ENCODE data around the gene CMIP. TPM values are rescaled to one million over a fixed set of nuclear protein-coding genes. Genes with fewer than 3 reads are reported as not detected.
"Not testable (repeated sequence)": the region's sequence is repeated elsewhere in the genome, so short reads cannot be mapped to it uniquely, and the experiment has no call there.

CMIP gene
- total RNA-seq, 1 experiment from 2014 or later = 1.4 TPM

GRCh38 chr16:81577272-81577671, 132.7 kb downstream of the CMIP start:
- not testable (repeated sequence) for H3K27me3 ChIP-seq, DNase-seq, H3K4me3 ChIP-seq, H3K36me3 ChIP-seq, H3K9me3 ChIP-seq

GRCh38 chr16:81578076-81578475, 133.5 kb downstream of the CMIP start:
- H3K4me3 ChIP-seq = no peak overlapping the region
- H3K36me3 ChIP-seq = no peaks in the 10 kb centered on the region
- H3K9me3 ChIP-seq = no peaks in the 10 kb centered on the region
- no peak for DNase-seq
- no peaks in the 10 kb centered on the region for H3K27me3 ChIP-seq

- no peak overlapping the region for H3K4me3 ChIP-seq
- no peak for DNase-seq
- H3K36me3 ChIP-seq = no peaks in the 10 kb centered on the region
- no peaks in the 10 kb centered on the region for H3K9me3 ChIP-seq
- H3K27me3 ChIP-seq = no peaks in the 10 kb centered on the region
Observed at GRCh38 chr16:81578636-81579413, 134.2 kb downstream of the CMIP start.

GRCh38 chr16:81581107-81581506, 136.5 kb downstream of the CMIP start:
- peaks cover 5% of the 10 kb centered on the region for H3K36me3 ChIP-seq
- no peaks in the 10 kb centered on the region for H3K9me3 ChIP-seq
- H3K27me3 ChIP-seq = no peaks in the 10 kb centered on the region
- no peak overlapping the region for H3K4me3 ChIP-seq
- no peak for DNase-seq

DNA sequence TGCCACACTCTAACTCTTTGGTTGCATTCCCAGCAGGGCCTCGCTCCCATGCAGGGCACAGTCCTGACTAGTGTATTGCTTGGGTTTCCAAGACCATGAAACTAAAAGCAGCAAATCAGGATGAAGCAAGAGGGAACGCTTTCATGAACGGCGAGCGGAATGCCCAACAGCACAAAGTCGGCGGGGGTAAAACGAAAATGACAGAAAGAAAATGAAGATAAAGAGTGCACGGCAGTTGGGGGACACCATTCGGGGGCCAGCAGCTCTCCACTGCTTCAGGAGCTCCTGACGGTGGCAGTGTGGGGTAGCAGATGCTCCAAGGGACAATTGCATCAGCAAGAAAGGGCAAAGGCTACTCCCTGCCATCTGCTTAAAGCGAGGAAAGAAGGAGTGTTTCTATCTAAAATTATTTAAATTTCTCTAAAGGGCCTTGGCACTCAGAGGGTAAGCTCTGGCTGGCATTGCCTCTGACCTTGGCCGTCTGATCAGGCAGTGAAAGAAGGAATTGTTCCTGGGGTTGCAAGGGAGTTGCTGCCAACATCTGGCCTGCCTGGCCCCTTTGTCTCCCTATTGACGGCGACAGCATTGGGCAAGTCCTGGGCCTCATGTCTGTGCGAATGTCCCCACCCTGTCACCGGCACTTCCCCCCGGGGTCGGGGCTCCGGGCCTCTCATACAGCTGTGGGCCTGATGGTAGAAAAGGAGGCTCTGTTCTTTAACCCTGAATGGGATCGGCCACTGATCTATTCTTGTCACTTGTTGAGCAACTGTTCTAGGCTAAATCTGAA, 138.2 kb downstream of the CMIP start:
- DNase-seq = no peak
- H3K27me3 ChIP-seq = no peaks in the 10 kb centered on the region
- H3K9me3 ChIP-seq = no peaks in the 10 kb centered on the region
- no peak overlapping the region for H3K4me3 ChIP-seq
- H3K36me3 ChIP-seq = peaks cover 5% of the 10 kb centered on the region

DNA sequence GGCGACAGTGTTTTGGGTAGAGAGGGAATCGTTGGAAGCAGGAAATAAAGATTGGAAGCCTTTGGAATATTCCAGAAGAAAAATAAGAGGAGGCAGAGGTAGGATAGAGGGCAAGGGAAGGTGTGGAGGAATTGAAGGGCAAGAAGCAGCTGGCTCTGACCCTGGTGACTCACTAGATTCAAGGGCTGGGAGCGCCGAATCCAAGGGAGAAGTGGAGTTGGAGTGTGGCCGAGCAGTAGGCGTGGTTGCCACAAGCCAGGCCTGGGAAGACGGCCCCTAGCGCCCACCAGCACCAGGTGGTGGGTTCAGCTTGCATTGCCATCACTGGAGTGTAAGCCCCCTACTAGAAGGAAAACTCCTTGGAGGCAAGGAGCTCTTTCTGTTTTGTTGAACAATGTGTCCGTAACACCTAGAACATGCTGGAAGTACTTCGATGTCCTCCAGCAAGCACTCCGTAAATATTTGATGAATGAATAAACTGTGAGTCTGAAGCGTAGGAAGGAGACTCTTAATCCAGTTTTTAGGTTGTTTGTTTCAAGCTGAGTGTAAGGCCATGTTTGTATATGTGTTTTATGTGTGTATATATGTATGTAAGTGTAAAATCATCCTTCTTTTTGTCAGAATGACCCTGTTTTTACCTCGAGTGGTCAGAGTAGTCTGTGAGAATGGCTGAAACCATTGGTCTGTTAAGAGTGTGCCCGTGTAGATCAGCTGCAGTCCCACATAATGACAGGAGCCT, 139.5 kb downstream of the CMIP start:
- DNase-seq = peak; percentile 79
- no peaks in the 10 kb centered on the region for H3K9me3 ChIP-seq
- no peaks in the 10 kb centered on the region for H3K27me3 ChIP-seq
- peaks cover 5% of the 10 kb centered on the region for H3K36me3 ChIP-seq
- no peak overlapping the region for H3K4me3 ChIP-seq

DNA sequence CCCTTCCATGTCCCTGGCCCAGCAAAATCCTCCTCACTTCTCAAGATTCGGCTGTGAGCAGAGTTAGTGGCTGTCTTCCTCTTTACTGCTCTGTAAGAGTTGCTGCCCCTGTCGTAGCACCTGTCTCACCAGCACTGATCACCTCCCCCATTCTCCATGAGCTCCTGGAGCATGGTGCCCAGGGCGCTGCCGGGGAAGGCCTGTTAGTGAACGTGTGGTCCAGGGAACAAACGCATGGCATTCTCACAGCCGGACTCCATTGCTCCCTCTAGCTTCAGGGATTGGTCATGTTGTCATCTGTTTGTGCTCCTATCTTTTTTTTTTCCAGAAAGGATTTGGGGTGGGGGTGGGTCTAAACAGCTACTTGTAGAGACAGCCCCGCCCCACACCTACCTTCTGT, 141.2 kb downstream of the CMIP start:
- Histone ChIP-seq H3K27me3 (no peaks in the 10 kb centered on the region), H3K36me3 (peaks cover 5% of the 10 kb centered on the region), H3K9me3 (no peaks in the 10 kb centered on the region), H3K4me3 (no peak overlapping the region)
- no peak for DNase-seq

- peak; percentile 7 for DNase-seq
- peaks cover 5% of the 10 kb centered on the region for H3K36me3 ChIP-seq
Observed at GRCh38 chr16:81586417-81586816, 141.8 kb downstream of the CMIP start.

DNA sequence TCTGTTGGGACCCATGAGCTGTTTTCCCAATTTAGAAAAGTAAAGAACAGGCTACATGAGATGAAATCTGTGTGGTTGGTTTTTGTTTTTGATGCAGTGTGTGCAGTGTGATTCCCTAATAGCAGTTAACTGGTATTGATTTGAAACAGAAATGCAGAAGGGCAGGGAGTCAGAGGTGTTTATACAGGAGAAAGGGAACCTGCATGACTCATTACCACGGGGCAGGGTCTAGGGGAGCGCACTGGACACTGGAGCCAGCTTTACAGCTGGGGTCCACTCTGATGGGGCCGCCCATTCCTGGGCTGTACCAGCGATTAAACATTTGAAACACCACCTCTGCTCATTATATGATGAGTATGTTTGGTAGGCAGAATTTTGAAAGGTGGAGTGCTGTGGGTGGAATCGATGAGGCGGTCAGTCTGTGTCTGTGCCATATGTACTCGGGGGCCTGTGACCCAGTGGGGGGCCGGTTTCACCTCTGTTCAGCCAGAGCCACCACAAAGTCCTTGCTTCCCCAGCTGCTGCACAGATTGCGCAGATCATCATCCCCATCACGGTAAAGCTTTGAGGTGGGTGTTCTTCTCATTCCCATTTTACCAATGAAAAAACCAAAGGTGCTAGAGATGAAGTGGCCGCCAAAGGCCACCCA, 142.5 kb downstream of the CMIP start:
- no peak for DNase-seq
- H3K27me3 ChIP-seq = no peaks in the 10 kb centered on the region

More at GRCh38 chr16:81586417-81586816, 141.8 kb downstream of the CMIP start:
- H3K27me3 ChIP-seq = no peaks in the 10 kb centered on the region
- H3K9me3 ChIP-seq = no peaks in the 10 kb centered on the region
- no peak overlapping the region for H3K4me3 ChIP-seq

DNA sequence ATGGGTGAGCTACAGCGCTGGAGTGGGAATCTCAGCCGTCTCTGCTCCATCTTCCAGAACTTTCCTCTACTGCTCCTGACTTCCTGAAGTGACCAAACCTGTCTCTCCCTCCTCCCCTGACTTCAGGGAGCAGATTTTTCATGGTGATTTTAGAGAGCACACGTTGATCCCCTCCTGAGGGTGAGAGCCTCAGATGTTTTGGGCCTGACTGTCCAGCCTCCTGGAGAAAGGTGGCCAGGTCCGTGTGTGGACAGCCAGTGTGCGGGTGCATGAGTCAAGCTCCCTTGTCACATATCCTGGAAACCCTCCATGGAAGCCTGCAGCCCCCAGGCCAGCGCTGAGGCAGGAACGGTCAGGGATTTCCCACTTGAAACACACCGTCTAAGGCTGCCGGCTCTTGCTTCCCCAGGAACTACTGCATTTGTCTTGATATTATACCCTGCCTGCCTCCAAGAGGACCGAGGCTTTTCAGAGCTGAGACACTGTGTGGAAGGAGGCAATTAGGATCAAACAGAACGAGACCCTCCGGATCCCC, 143.1 kb downstream of the CMIP start:
- Histone ChIP-seq H3K36me3 (peaks cover 5% of the 10 kb centered on the region), H3K4me3 (no peak overlapping the region), H3K9me3 (no peaks in the 10 kb centered on the region), H3K27me3 (no peaks in the 10 kb centered on the region)
- no peak for DNase-seq

More for the DNA sequence above, 142.5 kb downstream of the CMIP start:
- Histone ChIP-seq H3K36me3 (peaks cover 5% of the 10 kb centered on the region), H3K9me3 (no peaks in the 10 kb centered on the region), H3K4me3 (no peak overlapping the region)

DNA sequence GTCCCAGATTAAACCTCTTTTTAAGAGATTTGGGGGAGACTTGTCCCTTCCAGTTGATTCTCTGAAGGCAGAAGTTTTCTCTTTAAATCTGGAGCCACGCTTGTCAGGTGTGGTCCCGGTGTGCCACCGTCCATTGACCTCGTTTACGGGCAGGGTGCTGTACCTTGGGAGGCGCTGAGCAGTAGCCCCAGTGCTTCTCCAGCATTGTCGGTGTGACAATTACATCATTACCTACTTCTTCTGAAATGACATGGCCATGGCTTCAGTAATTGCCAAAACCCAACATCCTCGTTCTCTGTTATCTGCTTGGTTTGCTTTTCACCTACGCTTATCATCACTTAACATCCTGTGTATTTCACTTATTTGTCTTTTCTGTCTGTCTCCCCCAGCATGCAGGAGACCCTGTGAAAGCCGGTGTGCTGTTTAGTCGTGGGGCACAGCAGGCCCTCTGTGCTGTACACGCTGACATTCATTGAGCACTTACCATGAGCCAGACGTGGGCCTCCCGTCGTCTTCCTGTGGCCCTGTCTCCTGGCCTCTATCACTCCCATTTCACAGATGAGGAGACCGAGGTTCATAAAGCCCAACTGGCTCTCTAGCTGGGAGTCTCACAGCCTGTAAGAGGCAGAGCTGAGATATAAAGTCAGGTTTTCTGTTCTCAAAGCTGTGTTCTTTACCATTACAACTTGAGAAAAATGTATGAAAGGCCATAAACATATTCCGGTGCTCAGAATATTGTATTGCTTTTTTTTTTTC, 143.9 kb downstream of the CMIP start:
- Histone ChIP-seq H3K27me3 (no peaks in the 10 kb centered on the region), H3K4me3 (no peak overlapping the region), H3K9me3 (no peaks in the 10 kb centered on the region), H3K36me3 (peaks cover 5% of the 10 kb centered on the region)
- DNase-seq = no peak

- H3K36me3 ChIP-seq = no peaks in the 10 kb centered on the region
- no peaks in the 10 kb centered on the region for H3K9me3 ChIP-seq
- no peak overlapping the region for H3K4me3 ChIP-seq
- H3K27me3 ChIP-seq = no peaks in the 10 kb centered on the region
- no peak for DNase-seq
Observed at GRCh38 chr16:81589975-81590650, 145.5 kb downstream of the CMIP start.

- H3K4me3 ChIP-seq = no peak overlapping the region
- H3K36me3 ChIP-seq = no peaks in the 10 kb centered on the region
- no peaks in the 10 kb centered on the region for H3K27me3 ChIP-seq
- H3K9me3 ChIP-seq = no peaks in the 10 kb centered on the region
- no peak for DNase-seq
Observed at GRCh38 chr16:81590714-81591544, 146.3 kb downstream of the CMIP start.

DNA sequence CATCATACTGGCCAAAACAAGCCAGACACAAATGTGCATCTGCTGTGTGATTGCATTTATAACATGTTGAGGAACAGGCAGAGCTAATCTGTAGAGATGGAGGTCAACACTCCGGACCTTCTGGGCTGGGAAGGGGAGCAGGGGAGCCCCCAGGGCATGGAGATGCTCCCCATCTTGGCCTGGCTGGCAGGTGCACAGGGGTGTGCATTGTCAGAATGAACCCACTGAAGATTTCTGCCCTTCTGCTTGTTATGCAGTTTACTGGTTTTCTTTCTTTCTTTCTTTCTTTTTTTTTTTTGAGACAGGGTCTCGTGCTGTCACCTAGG, 146.9 kb downstream of the CMIP start:
- no peaks in the 10 kb centered on the region for H3K9me3 ChIP-seq
- no peaks in the 10 kb centered on the region for H3K27me3 ChIP-seq
- no peak overlapping the region for H3K4me3 ChIP-seq
- no peaks in the 10 kb centered on the region for H3K36me3 ChIP-seq
- DNase-seq = no peak

GRCh38 chr16:81592353-81592866, 147.8 kb downstream of the CMIP start:
- no peaks in the 10 kb centered on the region for H3K9me3 ChIP-seq
- DNase-seq = no peak
- H3K36me3 ChIP-seq = no peaks in the 10 kb centered on the region
- no peaks in the 10 kb centered on the region for H3K27me3 ChIP-seq
- no peak overlapping the region for H3K4me3 ChIP-seq

Data from MG63 (cell line).